ENCODE results near the gene RHBDL1. TPM values are rescaled to one million over a fixed set of nuclear protein-coding genes. Genes with fewer than 3 reads are reported as not detected.

Gene RHBDL1
- polyA plus RNA-seq, 3 donors = 0.84 to 2.5 (median 2.3) TPM

GRCh38 chr16:668519-669171 is 6.8 kb upstream of the RHBDL1 start:
- no peak for DNase-seq (ENCODE audit: extremely low read depth in 1 of 11, low read depth in 9 of 11, low spot score in 4 of 11)

- no peak for DNase-seq (ENCODE audit: extremely low read depth in 1 of 11, low read depth in 9 of 11, low spot score in 4 of 11)
Observed at GRCh38 chr16:669666-670065, 5.8 kb upstream of the RHBDL1 start.

- DNase-seq (ENCODE audit: extremely low read depth in 1 of 11, low read depth in 9 of 11, low spot score in 4 of 11) = no peak
Observed at GRCh38 chr16:670485-671352, 4.8 kb upstream of the RHBDL1 start.

GRCh38 chr16:671353-672131 is 3.9 kb upstream of the RHBDL1 start:
- DNase-seq (ENCODE audit: extremely low read depth in 1 of 11, low read depth in 9 of 11, low spot score in 4 of 11) = no peak

- no peak for DNase-seq (ENCODE audit: extremely low read depth in 1 of 11, low read depth in 9 of 11, low spot score in 4 of 11)
Observed at GRCh38 chr16:672371-672770, 3.1 kb upstream of the RHBDL1 start.

- DNase-seq (ENCODE audit: extremely low read depth in 1 of 11, low read depth in 9 of 11, low spot score in 4 of 11) = no peak
Observed at GRCh38 chr16:672851-673250, 2.6 kb upstream of the RHBDL1 start.

- no peak for DNase-seq (ENCODE audit: extremely low read depth in 1 of 11, low read depth in 9 of 11, low spot score in 4 of 11)
Observed at GRCh38 chr16:673399-673991, 2.0 kb upstream of the RHBDL1 start.

GRCh38 chr16:674214-674881 is 1.1 kb upstream of the RHBDL1 start:
- DNase-seq (ENCODE audit: extremely low read depth in 1 of 11, low read depth in 9 of 11, low spot score in 4 of 11) = no peak

GRCh38 chr16:675884-676564 is 553 bp downstream of the RHBDL1 start:
- DNase-seq (ENCODE audit: extremely low read depth in 1 of 11, low read depth in 9 of 11, low spot score in 4 of 11) = no peak

- no peak for DNase-seq (ENCODE audit: extremely low read depth in 1 of 11, low read depth in 9 of 11, low spot score in 4 of 11)
Observed at GRCh38 chr16:676565-676902, 1.1 kb downstream of the RHBDL1 start.

GRCh38 chr16:676913-677312 is 1.4 kb downstream of the RHBDL1 start:
- no peak for DNase-seq (ENCODE audit: extremely low read depth in 1 of 11, low read depth in 9 of 11, low spot score in 4 of 11)

- no peak for DNase-seq (ENCODE audit: extremely low read depth in 1 of 11, low read depth in 9 of 11, low spot score in 4 of 11)
Observed at GRCh38 chr16:677316-678190, 2.1 kb downstream of the RHBDL1 start.

- no peak for DNase-seq (ENCODE audit: extremely low read depth in 1 of 11, low read depth in 9 of 11, low spot score in 4 of 11)
Observed at GRCh38 chr16:678209-678857, 2.9 kb downstream of the RHBDL1 start.

- peak in 5 of 11 donors; percentile 33 to 61 (median 47) for DNase-seq (ENCODE audit: extremely low read depth in 1 of 11, low read depth in 9 of 11, low spot score in 4 of 11)
Observed at GRCh38 chr16:678858-679813, 3.7 kb downstream of the RHBDL1 start.

- DNase-seq (ENCODE audit: extremely low read depth in 1 of 11, low read depth in 9 of 11, low spot score in 4 of 11) = peak in 10 of 11 donors; percentile 47 to 83 (median 72)
Observed at GRCh38 chr16:679814-680624, 4.5 kb downstream of the RHBDL1 start, which contains the start of gene STUB1. Gene STUB1, plus strand, starts transcription at chr16:680410. Its CDS starts 116 bp downstream, at chr16:680526.
